Astrocyte (in vitro differentiated cells and primary cell): ENCODE measurements around the gene ANKRD29. TPM values are rescaled to one million over a fixed set of nuclear protein-coding genes. Genes with fewer than 3 reads are reported as not detected.

Experiments
- DNase-seq: peaks from one replicate; pipeline ENCODE4 v3.0.0-alpha.2; 2010; ENCODE audit warnings: low read depth
- FAIRE-seq: peaks from 2 replicates; lab custom pipeline; 2011; peaks lifted over from hg19 to GRCh38; lab: Jason Lieb, UNC
- H2AFZ ChIP-seq: 2 replicates; pipeline ENCODE4 v1.6.0; 2012; ENCODE audit warnings: low read depth, low read length, inconsistent platforms
- H3K27ac ChIP-seq: 2 replicates; pipeline ENCODE4 v1.5.1; 2011; ENCODE audit warnings: low read depth, low read length, inconsistent platforms
- H3K27me3 ChIP-seq: 2 replicates; pipeline ENCODE4 v1.6.0; 2011; ENCODE audit warnings: low read length, inconsistent platforms; ENCODE audit not compliant: insufficient read depth
- H3K36me3 ChIP-seq: 2 replicates; pipeline ENCODE4 v1.5.1; 2011; ENCODE audit warnings: low read length, inconsistent platforms; ENCODE audit not compliant: insufficient read depth
- H3K4me1 ChIP-seq: 2 replicates; pipeline ENCODE4 v1.5.1; 2011; ENCODE audit warnings: low read length, inconsistent platforms; ENCODE audit not compliant: insufficient read depth
- H3K4me2 ChIP-seq: 2 replicates; pipeline ENCODE4 v1.6.0; 2012; ENCODE audit warnings: low read length, inconsistent platforms
- H3K4me3 ChIP-seq: 2 replicates; pipeline ENCODE4 v1.5.1; 2011; ENCODE audit warnings: low read depth, mild to moderate bottlenecking, low read length, inconsistent platforms; ENCODE audit not compliant: insufficient read depth
- H3K79me2 ChIP-seq: 2 replicates; pipeline ENCODE4 v1.6.0; 2012; ENCODE audit warnings: mild to moderate bottlenecking, low read length, inconsistent platforms; ENCODE audit not compliant: insufficient read depth
- H3K9ac ChIP-seq: 2 replicates; pipeline ENCODE4 v1.6.0; 2012; ENCODE audit warnings: mild to moderate bottlenecking, low read length, inconsistent platforms
- H3K9me3 ChIP-seq: 2 replicates; pipeline ENCODE4 v1.5.1; 2012; ENCODE audit warnings: low read depth, mild to moderate bottlenecking, low read length, inconsistent platforms; ENCODE audit not compliant: insufficient read depth
- H4K20me1 ChIP-seq: 2 replicates; pipeline ENCODE4 v1.6.0; 2012; ENCODE audit warnings: low read length, inconsistent platforms; ENCODE audit not compliant: insufficient read depth
- H3K27ac Mint-ChIP-seq: one replicate; pipeline ENCODE4 v1.8.0; 2021; ENCODE audit warnings: mild to moderate bottlenecking, mixed read lengths; ENCODE audit not compliant: unreplicated experiment
- H3K27me3 Mint-ChIP-seq: one replicate; pipeline ENCODE4 v1.8.0; 2021; ENCODE audit warnings: low read depth, mixed read lengths; ENCODE audit not compliant: unreplicated experiment
- H3K36me3 Mint-ChIP-seq: one replicate; pipeline ENCODE4 v1.8.0; 2021; ENCODE audit warnings: low read depth, mixed read lengths; ENCODE audit not compliant: unreplicated experiment
- H3K4me1 Mint-ChIP-seq: one replicate; pipeline ENCODE4 v1.8.0; 2021; ENCODE audit warnings: low read depth, mixed read lengths; ENCODE audit not compliant: unreplicated experiment
- H3K4me3 Mint-ChIP-seq: one replicate; pipeline ENCODE4 v1.8.0; 2021; ENCODE audit warnings: mild to moderate bottlenecking, moderate library complexity, mixed read lengths; ENCODE audit not compliant: unreplicated experiment
- H3K9me3 Mint-ChIP-seq: one replicate; pipeline ENCODE4 v1.8.0; 2021; ENCODE audit warnings: mild to moderate bottlenecking, mixed read lengths; ENCODE audit not compliant: unreplicated experiment
- CTCF ChIP-seq: IDR thresholded peaks from 2 replicates; pipeline ENCODE4 v1.5.1; 2011; ENCODE audit warnings: low read depth, mild to moderate bottlenecking, inconsistent platforms, low read length, moderate library complexity; ENCODE audit not compliant: insufficient read depth
- EZH2 ChIP-seq: IDR thresholded peaks from 2 replicates; pipeline ENCODE4 v1.6.1; 2012; ENCODE audit warnings: mild to moderate bottlenecking, low read length, inconsistent platforms; ENCODE audit not compliant: insufficient read depth
- total RNA-seq: library from RNA; stranded (reverse); gene quantifications from 2 replicates; pipeline ENCODE4 v1.2.1, GENCODE V29; 2021

The ANKRD29 gene
- total RNA-seq, 1 donor from 2014 or later, result 0.75 TPM

DNA sequence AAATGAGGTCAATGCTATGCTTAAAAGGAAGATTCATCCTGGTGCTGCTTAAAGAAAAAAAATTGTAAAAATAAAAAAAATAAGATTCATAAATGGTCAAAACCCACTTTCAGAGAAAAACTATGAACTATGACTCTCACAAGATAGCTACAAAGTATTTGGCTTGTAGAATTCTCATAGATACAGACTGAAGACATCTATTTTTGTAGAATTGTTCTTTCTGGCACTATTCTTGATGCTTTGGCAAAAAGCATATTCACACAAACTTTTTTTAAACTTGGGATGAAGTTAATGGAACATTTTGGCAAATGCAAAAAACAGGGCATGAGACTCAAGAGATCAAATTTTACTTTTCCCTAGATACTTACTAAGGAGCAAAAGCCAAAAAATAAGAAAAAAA, 12.5 kb upstream of the ANKRD29 start:
- Mint-ChIP-seq H3K9me3 (no peaks in the 10 kb centered on the region), H3K36me3 (no peaks in the 10 kb centered on the region), H3K4me1 (no peaks in the 10 kb centered on the region), H3K27me3 (peaks cover 24% of the 10 kb centered on the region), H3K4me3 (no peak overlapping the region), H3K27ac (no peak overlapping the region)
- no peak overlapping the region for H3K4me2 ChIP-seq
- no peak for DNase-seq
- no peak for TF ChIP-seq EZH2
- TF ChIP-seq CTCF, result no peak
- H3K79me2 ChIP-seq, result no peaks in the 10 kb centered on the region
- no peaks in the 10 kb centered on the region for H4K20me1 ChIP-seq
- H3K36me3 ChIP-seq, result no peaks in the 10 kb centered on the region
- H3K9me3 ChIP-seq, result no peaks in the 10 kb centered on the region
- H3K27ac ChIP-seq, result no peak overlapping the region
- FAIRE-seq, result no peak
- H3K9ac ChIP-seq, result no peak overlapping the region
- no peak overlapping the region for H2AFZ ChIP-seq
- H3K4me3 ChIP-seq, result no peak overlapping the region
- H3K27me3 ChIP-seq, result peaks cover 25% of the 10 kb centered on the region
- no peaks in the 10 kb centered on the region for H3K4me1 ChIP-seq

DNA sequence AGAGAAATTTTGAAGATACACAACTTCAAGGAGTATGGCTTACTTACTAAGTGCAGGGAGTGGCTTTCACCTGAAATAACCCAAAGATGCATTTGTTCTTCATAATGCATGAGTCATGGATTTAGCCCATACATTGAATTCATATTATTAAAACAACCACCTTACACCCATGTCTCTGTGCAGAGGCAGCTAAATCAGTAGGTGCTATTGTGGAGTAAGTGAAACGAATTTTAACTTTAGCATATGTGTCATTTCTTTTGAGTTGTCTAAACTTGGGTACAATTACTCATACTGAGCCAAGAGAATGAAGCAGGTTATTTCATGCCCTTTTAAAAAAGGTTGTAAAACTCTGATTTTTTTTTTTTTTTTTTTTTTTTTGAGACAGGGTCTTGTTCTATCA, 11.0 kb upstream of the ANKRD29 start:
- no peaks in the 10 kb centered on the region for H4K20me1 ChIP-seq
- no peaks in the 10 kb centered on the region for H3K4me1 ChIP-seq
- no peaks in the 10 kb centered on the region for H3K36me3 ChIP-seq
- H3K4me3 Mint-ChIP-seq, result no peak overlapping the region
- no peaks in the 10 kb centered on the region for H3K79me2 ChIP-seq
- H2AFZ ChIP-seq, result no peak overlapping the region
- H3K9me3 ChIP-seq, result no peaks in the 10 kb centered on the region
- no peak overlapping the region for H3K27ac ChIP-seq
- no peak overlapping the region for H3K27ac Mint-ChIP-seq
- peaks cover 29% of the 10 kb centered on the region for H3K27me3 Mint-ChIP-seq
- H3K27me3 ChIP-seq, result peaks cover 29% of the 10 kb centered on the region
- FAIRE-seq, result no peak
- no peaks in the 10 kb centered on the region for H3K36me3 Mint-ChIP-seq
- no peaks in the 10 kb centered on the region for H3K9me3 Mint-ChIP-seq
- DNase-seq, result no peak
- H3K4me3 ChIP-seq, result no peak overlapping the region
- H3K9ac ChIP-seq, result no peak overlapping the region
- H3K4me2 ChIP-seq, result no peak overlapping the region
- TF ChIP-seq EZH2, result no peak
- TF ChIP-seq CTCF, result no peak
- H3K4me1 Mint-ChIP-seq, result no peaks in the 10 kb centered on the region

DNA sequence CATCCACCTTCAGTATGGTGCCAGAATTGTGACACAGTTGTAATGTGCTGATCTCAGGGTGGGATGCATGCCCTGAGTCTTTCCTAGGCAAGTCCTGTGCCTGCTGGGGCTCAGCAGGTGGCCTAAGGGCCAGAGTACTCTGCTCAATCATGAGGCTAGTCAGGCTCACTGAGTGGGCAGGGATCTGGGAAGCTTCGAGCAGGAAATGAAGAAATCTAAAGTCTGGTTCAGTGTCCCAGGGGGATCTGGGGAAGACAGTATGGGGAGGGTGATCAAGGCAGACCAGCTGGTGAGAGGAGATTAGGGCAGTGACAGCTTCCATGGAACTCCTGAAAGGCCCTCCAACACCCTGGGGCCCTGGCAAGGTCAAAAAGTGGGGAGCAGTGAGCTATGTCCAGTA, 8.9 kb upstream of the ANKRD29 start:
- H3K9me3 Mint-ChIP-seq, result no peaks in the 10 kb centered on the region
- H3K79me2 ChIP-seq, result no peaks in the 10 kb centered on the region
- no peak for FAIRE-seq
- H3K27me3 ChIP-seq, result peaks cover 27% of the 10 kb centered on the region
- TF ChIP-seq CTCF (no peak), EZH2 (no peak)
- no peak overlapping the region for H3K4me3 ChIP-seq
- no peak overlapping the region for H3K27ac ChIP-seq
- H3K9me3 ChIP-seq, result no peaks in the 10 kb centered on the region
- no peaks in the 10 kb centered on the region for H4K20me1 ChIP-seq
- no peak for DNase-seq
- H3K4me1 Mint-ChIP-seq, result no peaks in the 10 kb centered on the region
- no peak overlapping the region for H3K4me2 ChIP-seq
- no peak overlapping the region for H2AFZ ChIP-seq
- H3K36me3 ChIP-seq, result no peaks in the 10 kb centered on the region
- no peak overlapping the region for H3K27ac Mint-ChIP-seq
- H3K27me3 Mint-ChIP-seq, result peaks cover 29% of the 10 kb centered on the region
- H3K4me3 Mint-ChIP-seq, result no peak overlapping the region
- no peak overlapping the region for H3K9ac ChIP-seq
- no peaks in the 10 kb centered on the region for H3K4me1 ChIP-seq
- H3K36me3 Mint-ChIP-seq, result no peaks in the 10 kb centered on the region
